Globus pallidus (tissue), 1 donor: ENCODE data around the gene RFT1.
"Not testable (repeated sequence)": the region's sequence is repeated elsewhere in the genome, so short reads cannot be mapped to it uniquely, and the experiment has no call there.

Experiments used
- DNase-seq: peaks from one replicate; pipeline ENCODE4 v3.0.0-alpha.2; 2015; ENCODE audit warnings: low spot score

RFT1 gene

DNA sequence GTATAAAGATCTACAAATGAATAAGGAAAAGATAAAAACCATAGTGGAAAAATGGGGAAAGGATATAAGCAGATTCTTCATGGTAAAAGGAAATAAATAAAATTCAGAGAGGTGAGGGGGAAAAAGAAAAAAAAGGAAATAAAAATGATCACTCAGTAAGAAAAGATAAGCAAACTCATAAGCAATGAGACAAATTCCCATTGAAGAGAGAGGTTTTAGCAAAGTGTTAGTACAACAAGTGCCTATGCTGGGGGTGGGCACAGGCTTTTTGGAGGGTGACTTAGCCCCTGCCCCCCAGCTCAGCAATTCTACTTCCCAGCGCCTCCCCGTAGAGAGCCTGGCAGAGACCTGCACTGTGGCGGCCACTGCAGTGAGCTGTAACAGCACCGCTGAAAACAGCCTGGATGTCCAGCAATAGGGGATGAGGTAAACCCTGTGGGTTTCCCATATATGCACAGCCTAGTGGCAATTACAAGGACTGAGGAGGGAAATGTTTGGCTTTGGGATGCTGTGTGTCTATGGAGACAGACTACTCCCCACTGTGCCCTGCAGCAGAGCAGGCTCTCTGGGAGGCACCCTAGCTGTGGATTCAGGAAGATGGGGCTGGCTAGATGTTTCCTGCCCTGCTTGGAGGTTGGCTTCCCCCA lies 60.7 kb downstream of the RFT1 start:
- DNase-seq, result no peak

DNA sequence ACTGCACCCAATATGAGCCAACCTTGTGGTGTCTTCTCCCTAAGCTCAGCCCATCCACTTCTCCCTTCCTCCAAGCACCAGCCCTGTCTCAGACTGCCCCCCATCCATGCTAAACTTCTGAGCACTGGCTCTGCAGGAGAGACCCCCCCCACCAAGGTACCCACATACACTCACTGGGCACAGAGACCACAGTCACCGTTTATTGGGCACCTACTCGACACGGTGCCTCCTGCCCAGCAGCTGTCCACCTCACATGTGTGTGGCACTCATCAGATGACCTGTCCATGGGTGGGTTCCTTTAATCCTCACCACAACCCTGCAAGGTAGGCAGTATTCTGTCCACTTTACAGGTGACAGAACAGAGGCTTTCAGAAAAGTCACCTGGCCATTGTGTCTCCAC lies 62.1 kb downstream of the RFT1 start:
- DNase-seq, result no peak

- no peak for DNase-seq
Measured at GRCh38 chr3:53067567-53067966, 62.7 kb downstream of the RFT1 start.

DNA sequence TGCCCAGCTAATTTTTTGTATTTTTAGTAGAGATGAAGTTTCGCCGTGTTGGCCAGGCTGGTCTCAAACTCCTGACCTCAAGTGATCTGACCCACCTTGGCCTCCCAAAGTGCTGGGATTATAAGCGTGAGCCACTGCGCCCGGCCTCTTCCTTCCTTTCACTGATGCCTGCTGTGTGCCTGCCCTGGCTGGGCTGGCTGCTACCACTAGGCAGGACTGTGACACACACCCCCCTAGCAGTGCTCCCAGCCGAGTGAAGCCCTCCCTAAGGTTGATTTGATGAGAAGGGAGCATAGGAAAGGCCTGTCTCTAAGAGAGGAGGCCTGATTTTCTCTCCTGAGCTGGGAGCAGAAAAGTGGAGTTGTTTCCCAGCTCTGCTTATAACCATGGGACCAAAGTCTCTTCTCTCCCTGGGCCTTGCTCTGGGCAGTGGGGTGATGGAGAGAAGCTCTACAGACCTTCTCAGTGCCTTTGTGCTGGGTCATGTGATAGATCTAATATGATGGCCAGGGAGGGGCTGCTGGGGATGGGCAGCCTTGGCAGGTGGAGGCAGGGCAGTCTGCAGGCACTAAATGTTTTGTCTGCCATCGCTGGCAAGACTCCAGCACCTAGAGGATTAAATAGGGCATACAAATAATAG lies 64.3 kb downstream of the RFT1 start:
- no peak for DNase-seq

DNA sequence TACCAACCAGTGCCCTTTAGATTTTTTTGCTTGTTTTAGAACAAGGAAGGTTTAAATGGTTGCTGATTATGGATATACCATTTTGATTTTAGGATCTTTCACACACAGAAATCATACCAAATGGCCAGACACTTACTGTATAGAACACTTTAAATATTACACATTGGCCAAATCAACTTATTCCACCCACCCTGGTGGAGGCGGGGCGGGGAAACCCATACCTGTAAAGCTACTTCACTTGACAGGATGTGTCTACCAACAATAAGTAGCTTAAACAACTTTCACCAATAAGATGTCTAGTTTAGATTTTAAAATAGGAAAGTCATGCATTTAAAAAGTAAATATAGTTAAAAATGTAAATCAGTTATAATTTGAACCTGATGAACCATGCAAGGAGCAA lies 67.3 kb downstream of the RFT1 start:
- no peak for DNase-seq

DNA sequence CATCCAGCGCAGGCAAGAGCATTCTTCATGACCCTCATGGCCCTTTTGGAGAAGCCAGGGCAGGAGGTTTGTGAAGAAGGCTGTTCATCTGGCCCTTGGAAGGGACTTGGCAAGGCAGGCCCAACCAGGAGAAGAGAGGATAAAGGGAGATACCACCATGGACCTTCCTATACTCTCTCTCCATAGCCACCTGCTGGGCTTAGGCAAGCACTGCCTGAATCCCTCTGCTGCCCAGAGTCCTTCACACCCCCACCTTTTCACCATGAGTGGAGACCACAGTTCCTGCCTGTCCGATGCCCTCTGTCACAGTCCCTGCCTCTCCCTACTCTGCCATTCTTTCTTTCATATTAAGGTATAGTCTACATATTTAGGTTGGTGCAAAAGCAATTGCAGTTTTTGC lies 73.8 kb downstream of the RFT1 start:
- no peak for DNase-seq

DNA sequence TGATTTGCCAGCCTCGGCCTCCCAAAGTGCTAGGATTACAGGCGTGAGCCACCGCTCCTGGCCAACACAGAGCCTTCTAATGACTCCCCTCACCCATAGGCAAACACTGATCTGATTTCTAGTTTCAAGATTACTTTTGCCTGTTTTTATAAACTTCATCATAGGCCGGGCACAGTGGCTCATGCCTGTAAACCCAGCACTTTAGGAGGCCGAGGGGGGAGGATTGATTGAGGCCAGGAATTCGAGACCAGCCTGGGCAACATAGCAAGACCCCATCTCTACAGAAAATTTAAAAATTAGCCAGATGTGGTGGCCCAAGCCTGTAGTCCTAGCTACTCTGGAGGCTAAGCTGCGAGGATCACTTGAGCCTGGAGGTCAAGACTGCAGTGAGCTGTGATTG lies 76.0 kb downstream of the RFT1 start:
- DNase-seq, result not testable (repeated sequence)

DNA sequence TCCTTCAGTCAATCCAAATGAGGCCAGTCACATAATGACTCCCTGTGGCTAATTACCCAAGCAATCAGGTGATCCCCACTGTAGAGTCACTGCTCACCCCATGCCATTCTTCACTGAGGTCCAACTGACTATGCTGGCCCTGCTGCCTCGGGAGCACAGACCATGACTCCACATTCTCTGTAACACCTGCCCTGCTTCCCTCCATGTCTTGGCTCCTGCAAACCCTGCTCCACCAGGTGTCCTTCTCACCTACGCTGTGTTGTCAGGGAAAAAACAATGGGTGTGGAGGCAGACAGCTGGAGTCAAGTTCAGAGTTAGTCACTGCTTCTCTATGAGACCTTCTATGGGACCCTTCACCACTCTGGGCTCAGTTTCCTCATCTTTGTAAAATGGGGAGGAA lies 78.3 kb downstream of the RFT1 start:
- DNase-seq, result no peak

GRCh38 chr3:53049987-53050386 lies 80.2 kb downstream of the RFT1 start:
- no peak for DNase-seq

DNA sequence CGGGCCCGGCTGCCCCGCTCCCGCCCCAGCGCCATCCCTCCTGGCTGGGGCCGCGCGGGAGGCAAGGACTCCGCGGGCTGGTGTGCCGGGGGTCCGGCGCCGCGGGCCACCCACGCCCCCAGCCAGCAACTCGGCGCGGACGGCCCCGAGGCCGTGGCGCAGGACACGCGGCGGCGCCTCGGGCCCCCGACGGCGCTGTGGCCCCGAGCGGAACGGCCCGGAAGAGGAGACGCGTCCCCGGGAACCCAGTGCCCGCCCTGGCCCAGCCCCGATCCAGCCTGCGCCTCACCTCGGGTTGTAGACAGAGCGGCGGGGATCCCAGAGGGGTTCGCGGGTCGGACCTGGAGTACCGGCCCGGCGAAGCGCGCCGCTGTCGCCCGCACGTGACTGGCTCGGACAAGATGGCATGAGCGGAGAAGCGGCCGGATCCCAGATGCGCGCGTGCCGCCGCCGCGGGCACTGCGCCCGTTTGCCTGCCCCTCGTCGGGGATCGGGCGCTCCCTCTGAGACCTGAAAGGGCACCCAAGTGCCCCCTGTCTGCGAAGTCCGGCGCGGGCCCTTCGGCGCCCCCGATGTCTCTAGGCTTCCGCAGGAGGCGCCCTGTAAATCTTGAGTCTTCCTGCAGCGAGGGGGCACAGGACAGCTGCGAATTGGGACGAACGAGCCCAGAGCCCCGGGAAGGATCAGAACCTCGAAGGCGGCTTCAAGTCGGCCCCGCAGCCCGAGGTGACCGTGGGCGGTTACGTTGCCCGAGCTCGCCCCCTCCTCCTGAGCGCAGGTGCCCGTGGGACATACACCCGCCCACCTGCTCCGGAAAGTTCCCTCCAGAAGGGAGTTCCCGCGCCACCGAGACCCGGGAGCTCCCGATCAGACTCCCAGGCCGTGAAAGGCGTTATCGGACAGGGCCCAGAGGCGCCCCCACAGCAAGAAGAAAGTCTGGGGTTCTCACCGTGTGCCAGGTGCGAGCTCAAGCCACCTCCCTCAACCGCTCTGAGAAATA lies 83.8 kb downstream of the RFT1 start:
- peak; percentile 53 for DNase-seq

DNA sequence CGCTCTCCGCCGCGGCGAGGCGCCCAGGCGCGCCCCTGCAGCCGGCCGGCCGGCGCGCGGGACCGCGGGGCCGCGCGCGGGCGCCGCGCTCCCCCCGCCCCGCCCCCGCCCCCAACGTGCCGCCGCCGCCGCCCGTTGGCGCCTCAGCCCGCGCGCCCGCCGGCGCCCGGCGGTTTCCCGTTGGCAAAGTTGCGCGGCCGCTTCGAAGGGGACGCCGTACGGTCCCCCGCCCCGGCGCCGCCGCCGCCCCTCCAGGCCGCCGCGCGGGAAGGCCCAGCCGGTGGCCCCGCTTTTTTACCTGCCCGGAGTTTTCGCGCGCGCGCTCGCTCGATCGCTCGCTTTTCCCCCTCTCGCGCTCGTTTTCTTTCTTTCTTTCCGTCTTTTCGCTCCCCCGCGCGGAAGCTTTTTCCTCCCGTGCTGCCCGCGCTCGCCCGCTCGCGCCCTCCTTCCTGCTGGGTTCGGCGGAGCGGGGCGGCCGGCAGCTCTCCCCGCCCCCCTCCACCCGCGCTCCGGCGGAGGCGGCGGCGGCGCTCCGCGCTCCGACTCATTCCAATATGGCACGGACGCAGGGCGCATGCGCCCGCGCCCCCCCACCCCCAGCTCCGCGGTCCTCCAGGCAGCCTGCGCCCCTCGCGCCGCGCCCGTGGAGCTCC lies 84.6 kb downstream of the RFT1 start, which contains the start of gene SFMBT1:
SFMBT1 (minus strand) TSS at position 556 of the 653 bp plus-strand sequence. CDS start 76,945 bp downstream, outside the sequence.
- DNase-seq, result peak; percentile 71

GRCh38 chr3:53044711-53045517 lies 85.3 kb downstream of the RFT1 start:
- DNase-seq, result peak; percentile 65

GRCh38 chr3:53044371-53044710 lies 85.9 kb downstream of the RFT1 start:
- no peak for DNase-seq

DNA sequence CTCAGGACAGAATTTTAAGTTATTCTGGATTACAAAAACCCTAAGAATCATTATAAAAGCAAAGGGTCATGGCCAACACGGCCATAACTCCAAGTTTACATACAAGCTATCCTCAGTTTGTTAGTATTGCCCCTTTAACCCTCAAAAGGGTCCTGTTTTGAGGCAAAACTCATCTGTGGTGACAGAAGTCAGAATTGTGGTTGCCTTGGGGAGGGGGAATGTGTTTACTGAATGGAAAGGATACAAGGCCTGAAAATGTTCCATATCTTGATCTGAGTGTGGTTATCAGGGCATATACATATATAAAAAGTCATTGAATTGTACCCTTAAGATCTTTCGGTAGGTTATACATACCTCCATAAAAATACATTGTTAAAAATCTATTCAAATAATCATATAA lies 86.5 kb downstream of the RFT1 start:
- no peak for DNase-seq

- DNase-seq, result no peak
Measured at GRCh38 chr3:53042651-53043050, 87.6 kb downstream of the RFT1 start.

DNA sequence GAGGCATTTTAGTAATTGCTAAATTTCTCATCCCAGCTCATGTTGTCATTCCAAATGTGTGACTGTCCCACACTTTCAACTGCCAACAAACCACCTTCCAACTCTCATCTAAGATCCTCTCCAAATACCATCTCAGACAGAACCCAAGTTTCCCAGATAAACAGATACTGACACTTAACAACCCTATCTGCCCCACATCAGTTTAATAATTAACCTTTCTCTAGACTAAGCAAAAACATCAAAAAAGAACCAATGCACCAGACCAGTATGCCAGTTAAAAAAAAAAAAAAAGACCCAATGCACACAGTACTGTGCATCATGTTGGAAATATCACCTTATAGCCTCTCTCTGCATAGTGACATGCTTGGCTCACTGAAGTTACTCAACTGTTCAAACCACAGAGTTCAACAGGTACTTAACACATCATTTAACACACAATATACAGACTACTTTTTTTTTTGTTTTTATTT lies 89.8 kb downstream of the RFT1 start:
- DNase-seq, result no peak

DNA sequence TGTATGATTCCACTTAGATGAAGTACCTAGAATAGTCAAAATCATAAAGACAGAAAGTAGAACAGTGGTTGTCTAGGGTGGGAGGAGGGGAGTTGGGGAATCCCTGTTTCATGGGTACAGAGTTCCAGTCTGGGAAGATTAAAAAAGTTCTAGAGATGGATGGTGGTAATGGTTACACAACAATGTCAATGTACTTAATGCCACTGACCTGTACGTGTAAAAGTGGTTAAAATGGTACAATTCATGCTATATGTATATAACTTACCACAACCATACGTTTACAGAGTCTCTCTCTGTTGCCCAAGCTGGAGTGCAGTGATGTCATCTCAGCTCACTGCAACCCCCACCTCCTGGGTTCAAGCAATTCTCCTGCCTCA lies 90.9 kb downstream of the RFT1 start:
- no peak for DNase-seq

DNA sequence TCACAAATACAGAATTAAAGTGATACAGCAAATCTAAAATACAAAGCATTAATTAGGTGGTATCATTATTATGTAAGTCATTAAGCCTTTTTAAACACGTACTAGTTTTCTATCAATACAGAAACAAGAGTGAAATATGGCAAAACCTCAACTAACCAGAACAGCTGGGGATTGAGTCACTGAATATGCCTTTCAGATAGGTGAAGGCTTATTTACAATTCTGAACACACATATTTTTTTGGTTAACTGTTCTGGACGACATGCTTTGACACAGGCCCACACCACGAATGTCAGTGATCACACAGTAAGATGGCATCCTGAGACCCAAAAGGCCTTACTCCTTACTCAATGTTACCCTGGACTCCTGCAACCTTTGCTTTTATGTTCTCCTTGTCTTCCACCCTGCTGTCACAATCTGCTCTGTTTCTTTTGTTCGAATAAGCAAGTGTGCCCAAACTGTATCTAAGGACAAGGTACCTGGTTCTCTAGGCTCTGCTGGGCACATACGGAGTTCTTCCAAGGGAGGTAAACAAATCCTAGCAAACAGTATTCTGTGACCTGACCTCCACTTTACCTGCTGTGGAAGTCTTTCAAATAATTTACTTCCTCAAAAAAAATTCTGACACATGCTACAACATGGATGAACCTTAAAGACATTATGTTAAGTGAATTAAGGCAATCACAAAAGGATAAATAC lies 91.4 kb downstream of the RFT1 start:
- no peak for DNase-seq
